SK-N-SH (cell line): Measurements from ENCODE around the gene ATP11A. TPM values are rescaled to one million over a fixed set of nuclear protein-coding genes. Genes with fewer than 3 reads are reported as not detected.

Experiments used
- CTCF ChIA-PET: fragments of 300-600, 350-600 bp; formaldehyde crosslinking; extraction: SDS; loops from one replicate; lab custom pipeline; 2021; lab: Yijun Ruan, JAX
- POLR2A ChIA-PET: fragments of 350-600 bp; sonication (Branson Sonifier 250); formaldehyde crosslinking; extraction: SDS; loops from one replicate; lab custom pipeline; 2020; ENCODE audit warnings: antibody characterized with exemption, inconsistent platforms; lab: Yijun Ruan, JAX
- DNase-seq: peaks from one replicate; pipeline ENCODE4 v3.0.0; 2012
- H2AFZ ChIP-seq: fragments of 200-600 bp; sonication (generic); 2 replicates; pipeline ENCODE4 v1.8.1; 2016; ENCODE audit warnings: antibody characterized with exemption, mild to moderate bottlenecking, low read depth
- H3F3A ChIP-seq: fragments of 200-600 bp; sonication (generic); replicated peaks from 2 replicates; pipeline ENCODE3; 2016; ENCODE audit warnings: antibody characterized with exemption, mild to moderate bottlenecking; ENCODE audit not compliant: insufficient read depth
- H3K27ac ChIP-seq, 2 experiments: fragments of 200-500 bp in 1 of 2; fragments of 200-600 bp in 1 of 2; sonication (Bioruptor generic) in 1 of 2; sonication (generic), shearing (Covaris generic) in 1 of 2; 2 replicates each; pipeline versions ENCODE4 v1.5.1 to v1.6.1; 2014 to 2016; ENCODE audit warnings: low read depth in 2 of 2, inconsistent platforms in 1 of 2, low read length in 1 of 2, mild to moderate bottlenecking in 1 of 2, mixed read lengths in 1 of 2
- H3K27me3 ChIP-seq: fragments of 200-600 bp; sonication (generic), shearing (Covaris generic); 2 replicates; pipeline ENCODE4 v1.6.1; 2016; ENCODE audit warnings: mixed run types; ENCODE audit not compliant: insufficient read depth
- H3K36me3 ChIP-seq, 2 experiments: fragments of 200-500 bp in 1 of 2; fragments of 200-600 bp in 1 of 2; sonication (Bioruptor generic) in 1 of 2; sonication (generic) in 1 of 2; replicated peaks in 1 of 2; 2 replicates each; pipeline versions ENCODE3 to v1.5.1; 2014 to 2016; ENCODE audit warnings: low read length in 1 of 2, mild to moderate bottlenecking in 1 of 2; ENCODE audit not compliant: insufficient read depth in 2 of 2, control insufficient read depth in 1 of 2
- H3K4me1 ChIP-seq, 2 experiments: fragments of 200-500 bp in 1 of 2; fragments of 200-600 bp in 1 of 2; sonication (Bioruptor generic) in 1 of 2; sonication (generic), shearing (Covaris generic) in 1 of 2; 2 replicates each; pipeline versions ENCODE4 v1.5.1 to v1.6.1; 2014 to 2016; ENCODE audit warnings: low read depth in 1 of 2, low read length in 1 of 2, mixed run types in 1 of 2; ENCODE audit not compliant: insufficient read depth in 2 of 2, control insufficient read depth in 1 of 2
- H3K4me2 ChIP-seq: fragments of 200-600 bp; sonication (generic), shearing (Covaris generic); 2 replicates; pipeline ENCODE4 v1.6.1; 2017; ENCODE audit warnings: mixed run types
- H3K4me3 ChIP-seq, 2 experiments: fragments of 200-500 bp in 1 of 2; fragments of 200-600 bp in 1 of 2; sonication (Bioruptor generic) in 1 of 2; sonication (generic), shearing (Covaris generic) in 1 of 2; 2 replicates each; pipeline versions ENCODE4 v1.5.1 to v1.8.1; 2014 to 2016; ENCODE audit warnings: low read depth in 2 of 2, inconsistent platforms in 1 of 2, low read length in 1 of 2, mild to moderate bottlenecking in 1 of 2, mixed read lengths in 1 of 2, moderate library complexity in 1 of 2
- H3K79me2 ChIP-seq: fragments of 200-600 bp; sonication (generic); 2 replicates; pipeline ENCODE4 v1.8.1; 2017; ENCODE audit warnings: mild to moderate bottlenecking; ENCODE audit not compliant: insufficient read depth
- H3K9ac ChIP-seq: fragments of 200-600 bp; sonication (generic); 2 replicates; pipeline ENCODE4 v1.6.1; 2017; ENCODE audit warnings: mixed run types
- H3K9me2 ChIP-seq: fragments of 200-600 bp; sonication (generic); 2 replicates; pipeline ENCODE4 v1.6.1; 2017; ENCODE audit warnings: mixed run types
- H3K9me3 ChIP-seq: fragments of 200-600 bp; sonication (generic); 2 replicates; pipeline ENCODE4 v1.6.1; 2017; ENCODE audit warnings: mixed run types, mild to moderate bottlenecking, moderate library complexity
- H4K20me1 ChIP-seq: fragments of 200-600 bp; sonication (generic); 2 replicates; pipeline ENCODE4 v1.6.1; 2017; ENCODE audit warnings: mild to moderate bottlenecking, mixed run types; ENCODE audit not compliant: insufficient read depth
- FOSL2 ChIP-seq: IDR thresholded peaks from 2 replicates; pipeline ENCODE4 v1.4.0; 2012; ENCODE audit warnings: low read depth, mild to moderate bottlenecking, moderate library complexity, borderline replicate concordance
- FOXM1 ChIP-seq: IDR thresholded peaks from 2 replicates; pipeline ENCODE4 v1.4.0; 2012; ENCODE audit warnings: low read depth, mild to moderate bottlenecking
- GABPA ChIP-seq: IDR thresholded peaks from 2 replicates; pipeline ENCODE4 v1.4.0; 2012; ENCODE audit warnings: low read depth, mild to moderate bottlenecking
- GATA2 ChIP-seq: sonication (generic); formaldehyde crosslinking; IDR thresholded peaks from 2 replicates; pipeline ENCODE4 v1.5.0; 2020; ENCODE audit warnings: mild to moderate bottlenecking, missing genetic modification reagents
- JUND ChIP-seq: IDR thresholded peaks from 2 replicates; pipeline ENCODE4 v1.4.0; 2012
- MEF2A ChIP-seq: IDR thresholded peaks from 2 replicates; pipeline ENCODE4 v1.4.0; 2012; ENCODE audit warnings: low read depth, borderline replicate concordance
- MXI1 ChIP-seq: IDR thresholded peaks from 2 replicates; pipeline ENCODE4 v1.6.1; 2012; ENCODE audit warnings: mild to moderate bottlenecking, low read depth, low read length, improper control_type of control experiment
- NFIC ChIP-seq: IDR thresholded peaks from 2 replicates; pipeline ENCODE4 v1.4.0; 2012; ENCODE audit warnings: borderline replicate concordance
- NRF1 ChIP-seq: IDR thresholded peaks from 2 replicates; pipeline ENCODE4 v1.6.1; 2012; ENCODE audit warnings: low read depth, mild to moderate bottlenecking, low read length
- PBX3 ChIP-seq: IDR thresholded peaks from 2 replicates; pipeline ENCODE4; 2012
- POLR2AphosphoS5 ChIP-seq: IDR thresholded peaks from 2 replicates; pipeline ENCODE4 v1.6.1; 2012; ENCODE audit warnings: low read depth, low read length
- RAD21 ChIP-seq: IDR thresholded peaks from 2 replicates; pipeline ENCODE4 v1.6.1; 2012; ENCODE audit warnings: mild to moderate bottlenecking, low read length
- RCOR1 ChIP-seq: fragments of 150-350 bp; IDR thresholded peaks from 2 replicates; pipeline ENCODE4 v1.6.1; 2017; ENCODE audit warnings: antibody characterized with exemption, low read length
- RFX5 ChIP-seq: IDR thresholded peaks from 2 replicates; pipeline ENCODE4 v1.6.1; 2012; ENCODE audit warnings: mild to moderate bottlenecking, improper control_type of control experiment, low read length
- SMC3 ChIP-seq: IDR thresholded peaks from 2 replicates; pipeline ENCODE4 v1.6.1; 2012; ENCODE audit warnings: low read depth, low read length, improper control_type of control experiment
- TAF1 ChIP-seq: IDR thresholded peaks from 2 replicates; pipeline ENCODE4 v1.6.1; 2012; ENCODE audit warnings: low read depth, mild to moderate bottlenecking, low read length, moderate library complexity, borderline replicate concordance
- TCF12 ChIP-seq: IDR thresholded peaks from 2 replicates; pipeline ENCODE4 v1.4.0; 2012
- USF2 ChIP-seq: fragments of 150-350 bp; IDR thresholded peaks from 2 replicates; pipeline ENCODE4 v1.6.1; 2017; ENCODE audit warnings: antibody characterized with exemption, low read length, low read depth, borderline replicate concordance
- YY1 ChIP-seq: IDR thresholded peaks from 2 replicates; pipeline ENCODE4 v1.4.0; 2012; ENCODE audit warnings: low read depth, mild to moderate bottlenecking
- ZBTB33 ChIP-seq: IDR thresholded peaks from 2 replicates; pipeline ENCODE4 v1.4.0; 2012; ENCODE audit warnings: low read depth, borderline replicate concordance
- WGBS: methylation state at CpG from one replicate; pipeline ENCODE4 v1.1.6; 2017; ENCODE audit warnings: low lambda C conversion rate; 5-methylcytosine and 5-hydroxymethylcytosine counted together
- polyA plus RNA-seq, 3 experiments: library from polyadenylated mRNA; depleted of rRNA; stranded (reverse); fragments of >200 nt; gene quantifications; 2 replicates each; pipeline ENCODE4 v1.2.3, GENCODE V29; 2012

ATP11A gene
- polyA plus RNA-seq, 1 of the 3 experiments (the other 2 are of a cell fraction) = 4.1 TPM

GRCh38 chr13:112905619-112905989 is 215.8 kb downstream of the ATP11A start:
- no peak overlapping the region for H3K4me3 ChIP-seq
- no peaks in the 10 kb centered on the region for H3K9me3 ChIP-seq
- DNase-seq = no peak
- no peaks in the 10 kb centered on the region for H3K9me2 ChIP-seq
- no peak for TF ChIP-seq NFIC
- no peak for TF ChIP-seq RFX5
- no peak for TF ChIP-seq JUND
- TF ChIP-seq ZBTB33 = no peak
- TF ChIP-seq USF2 = no peak
- no peak for TF ChIP-seq RCOR1
- no peak for TF ChIP-seq POLR2AphosphoS5
- no peak for TF ChIP-seq MXI1
- no peak for TF ChIP-seq FOSL2
- no peak for TF ChIP-seq NRF1
- TF ChIP-seq YY1 = no peak
- TF ChIP-seq FOXM1 = no peak
- no peak for TF ChIP-seq RAD21
- no peak for TF ChIP-seq SMC3
- no peak for TF ChIP-seq MEF2A
- CTCF ChIA-PET = no interaction called here
- WGBS = 58% methylated on average over 5 of the region's 5 CpGs
- no peaks in the 10 kb centered on the region for H3F3A ChIP-seq
- H3K4me2 ChIP-seq = no peak overlapping the region
- no peaks in the 10 kb centered on the region for H3K79me2 ChIP-seq
- no peak overlapping the region for H2AFZ ChIP-seq
- POLR2A ChIA-PET = no interaction called here
- no peak overlapping the region for H3K27ac ChIP-seq
- peaks cover 0 to 17% of the 10 kb centered on the region in 2 experiments; a peak in 1 of 4 replicates for H3K4me1 ChIP-seq
- H3K36me3 ChIP-seq = no peaks in the 10 kb centered on the region
- H3K27me3 ChIP-seq = no peaks in the 10 kb centered on the region; the same call in 1 of the 2 replicates
- no peaks in the 10 kb centered on the region for H4K20me1 ChIP-seq
- H3K9ac ChIP-seq = no peak overlapping the region

DNA sequence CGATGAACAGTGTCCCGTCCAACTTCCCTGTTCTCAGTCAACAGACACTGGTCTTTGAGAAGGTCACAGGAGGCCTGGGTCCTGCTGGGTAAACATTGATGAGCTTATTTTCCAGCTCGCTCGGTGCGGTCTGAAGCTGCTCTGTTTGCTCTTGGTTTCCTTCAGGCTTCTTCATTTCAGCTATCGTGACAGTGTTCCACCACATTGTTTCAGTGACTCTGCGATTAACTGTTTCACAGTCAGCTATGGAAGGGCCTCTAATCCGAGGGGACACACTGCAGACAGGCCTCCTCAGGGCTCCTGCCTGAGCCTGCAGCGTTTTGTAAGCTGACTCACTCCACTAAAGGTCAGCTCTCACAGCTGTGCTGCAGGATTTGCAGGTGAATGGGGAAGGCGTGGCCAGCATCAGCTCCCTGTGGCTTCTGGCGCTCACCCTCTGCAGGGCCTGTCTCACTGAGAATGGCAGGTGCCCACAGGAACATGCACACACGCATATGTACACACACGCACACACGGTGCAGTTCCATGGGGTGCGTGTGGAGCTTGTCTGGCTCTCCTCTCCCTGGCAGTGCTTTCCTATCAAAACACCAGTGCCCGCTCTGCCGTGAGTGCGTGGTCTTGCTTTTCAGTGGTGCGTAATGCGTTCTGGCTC is 216.3 kb downstream of the ATP11A start:
- Histone ChIP-seq H3K4me3 (no peak overlapping the region), H3K36me3 (no peaks in the 10 kb centered on the region), H3F3A (no peaks in the 10 kb centered on the region), H3K27ac (no peak overlapping the region), H3K4me1 (peaks cover 0 to 17% of the 10 kb centered on the region in 2 experiments; a peak in 1 of 4 replicates), H3K9me3 (no peaks in the 10 kb centered on the region), H3K4me2 (no peak overlapping the region), H2AFZ (no peak overlapping the region), H3K27me3 (no peaks in the 10 kb centered on the region; the same call in 1 of the 2 replicates), H3K79me2 (no peaks in the 10 kb centered on the region), H3K9me2 (no peaks in the 10 kb centered on the region), H3K9ac (no peak overlapping the region), H4K20me1 (no peaks in the 10 kb centered on the region)
- WGBS = 63% methylated on average over 16 of the region's 20 CpGs
- ChIA-PET CTCF (no interaction called here), POLR2A (no interaction called here)
- DNase-seq = no peak
- TF ChIP-seq RCOR1 (no peak), GABPA (no peak), POLR2AphosphoS5 (no peak), YY1 (no peak), GATA2 (no peak), TAF1 (no peak), PBX3 (no peak), TCF12 (no peak), JUND (no peak)
